ENCODE measurements around the gene USP3. TPM values are rescaled to one million over a fixed set of nuclear protein-coding genes. Genes with fewer than 3 reads are reported as not detected.

The USP3 gene
- total and polyA plus RNA-seq, 2 of the 13 experiments (the other 11 are each of a cell fraction or from before 2014, with no cell fraction given) = 14.3 to 61.2 TPM

DNA sequence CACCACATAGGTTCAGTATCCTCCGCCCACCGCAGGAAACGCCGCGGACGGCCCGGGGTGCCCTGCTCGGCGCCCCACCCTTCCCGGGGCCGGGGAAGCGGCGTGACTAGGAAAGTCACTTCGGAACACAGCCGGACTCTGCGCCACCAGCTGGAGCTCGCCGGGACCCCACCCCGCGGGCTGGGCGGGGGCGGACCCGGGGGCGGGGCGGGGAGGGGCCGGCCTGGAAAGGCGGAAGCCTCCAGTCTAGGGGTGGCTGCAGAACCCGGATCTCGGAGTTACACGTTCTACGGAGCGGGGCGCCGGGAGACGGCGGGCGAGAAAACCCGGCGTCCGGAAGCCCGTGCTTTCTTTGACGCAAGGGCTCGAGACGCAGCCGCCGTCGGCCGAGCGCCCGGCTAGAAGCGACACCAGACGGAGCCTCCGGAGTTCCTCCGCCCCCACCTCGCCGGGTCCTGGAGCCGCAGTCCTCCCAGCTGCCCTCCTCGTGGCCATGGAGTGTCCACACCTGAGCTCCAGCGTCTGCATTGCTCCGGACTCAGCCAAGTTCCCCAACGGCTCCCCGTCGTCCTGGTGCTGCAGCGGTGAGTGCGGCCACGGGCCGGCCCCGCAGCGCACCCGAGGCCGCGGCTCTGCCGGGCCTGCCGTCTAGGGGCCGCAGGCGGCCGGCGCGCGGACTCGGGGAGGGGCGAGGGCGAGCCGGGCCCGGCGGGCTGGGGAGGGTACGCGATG lies at the start of gene USP3 (continued):
- TF ChIP-seq SAP130 (CRISPR knock-in tag; IDR thresholded peaks at IDR 0.05; ENCODE audit: low read depth) = peak; percentile 77
- TF ChIP-seq, protein P1, sequence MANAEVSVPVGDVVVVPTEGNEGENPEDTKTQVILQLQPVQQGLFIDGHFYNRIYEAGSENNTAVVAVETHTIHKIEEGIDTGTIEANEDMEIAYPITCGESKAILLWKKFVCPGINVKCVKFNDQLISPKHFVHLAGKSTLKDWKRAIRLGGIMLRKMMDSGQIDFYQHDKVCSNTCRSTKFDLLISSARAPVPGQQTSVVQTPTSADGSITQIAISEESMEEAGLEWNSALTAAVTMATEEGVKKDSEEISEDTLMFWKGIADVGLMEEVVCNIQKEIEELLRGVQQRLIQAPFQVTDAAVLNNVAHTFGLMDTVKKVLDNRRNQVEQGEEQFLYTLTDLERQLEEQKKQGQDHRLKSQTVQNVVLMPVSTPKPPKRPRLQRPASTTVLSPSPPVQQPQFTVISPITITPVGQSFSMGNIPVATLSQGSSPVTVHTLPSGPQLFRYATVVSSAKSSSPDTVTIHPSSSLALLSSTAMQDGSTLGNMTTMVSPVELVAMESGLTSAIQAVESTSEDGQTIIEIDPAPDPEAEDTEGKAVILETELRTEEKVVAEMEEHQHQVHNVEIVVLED (CRISPR knock-in tag; IDR thresholded peaks at IDR 0.05; ENCODE audit: borderline replicate concordance) = peak; percentile 62
- TF ChIP-seq PHF21A (CRISPR knock-in tag; IDR thresholded peaks at IDR 0.05) = peak; percentile 57; the same call in 1 of the 2 replicates
- TF ChIP-seq TAF15 (IDR thresholded peaks at IDR 0.05; ENCODE audit: low read depth, low read length, poor library complexity, severe bottlenecking) = no peak
- TF ChIP-seq, protein P2, sequence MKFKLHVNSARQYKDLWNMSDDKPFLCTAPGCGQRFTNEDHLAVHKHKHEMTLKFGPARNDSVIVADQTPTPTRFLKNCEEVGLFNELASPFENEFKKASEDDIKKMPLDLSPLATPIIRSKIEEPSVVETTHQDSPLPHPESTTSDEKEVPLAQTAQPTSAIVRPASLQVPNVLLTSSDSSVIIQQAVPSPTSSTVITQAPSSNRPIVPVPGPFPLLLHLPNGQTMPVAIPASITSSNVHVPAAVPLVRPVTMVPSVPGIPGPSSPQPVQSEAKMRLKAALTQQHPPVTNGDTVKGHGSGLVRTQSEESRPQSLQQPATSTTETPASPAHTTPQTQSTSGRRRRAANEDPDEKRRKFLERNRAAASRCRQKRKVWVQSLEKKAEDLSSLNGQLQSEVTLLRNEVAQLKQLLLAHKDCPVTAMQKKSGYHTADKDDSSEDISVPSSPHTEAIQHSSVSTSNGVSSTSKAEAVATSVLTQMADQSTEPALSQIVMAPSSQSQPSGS (CRISPR knock-in tag; IDR thresholded peaks at IDR 0.05) = peak; percentile 63
- TF ChIP-seq CC2D1A (CRISPR knock-in tag; IDR thresholded peaks at IDR 0.05) = no peak
- no peak; the same call in 1 of the 2 replicates for TF ChIP-seq ZNF543 (CRISPR knock-in tag; IDR thresholded peaks at IDR 0.05)
- TF ChIP-seq, protein P3, sequence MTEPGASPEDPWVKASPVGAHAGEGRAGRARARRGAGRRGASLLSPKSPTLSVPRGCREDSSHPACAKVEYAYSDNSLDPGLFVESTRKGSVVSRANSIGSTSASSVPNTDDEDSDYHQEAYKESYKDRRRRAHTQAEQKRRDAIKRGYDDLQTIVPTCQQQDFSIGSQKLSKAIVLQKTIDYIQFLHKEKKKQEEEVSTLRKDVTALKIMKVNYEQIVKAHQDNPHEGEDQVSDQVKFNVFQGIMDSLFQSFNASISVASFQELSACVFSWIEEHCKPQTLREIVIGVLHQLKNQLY (CRISPR knock-in tag; IDR thresholded peaks at IDR 0.05) = no peak
- TF ChIP-seq FOXK1 (CRISPR knock-in tag; IDR thresholded peaks at IDR 0.05; ENCODE audit: borderline replicate concordance, low read depth) = peak; percentile 68; the same call in 1 of the 2 replicates
- TF ChIP-seq, protein P4, sequence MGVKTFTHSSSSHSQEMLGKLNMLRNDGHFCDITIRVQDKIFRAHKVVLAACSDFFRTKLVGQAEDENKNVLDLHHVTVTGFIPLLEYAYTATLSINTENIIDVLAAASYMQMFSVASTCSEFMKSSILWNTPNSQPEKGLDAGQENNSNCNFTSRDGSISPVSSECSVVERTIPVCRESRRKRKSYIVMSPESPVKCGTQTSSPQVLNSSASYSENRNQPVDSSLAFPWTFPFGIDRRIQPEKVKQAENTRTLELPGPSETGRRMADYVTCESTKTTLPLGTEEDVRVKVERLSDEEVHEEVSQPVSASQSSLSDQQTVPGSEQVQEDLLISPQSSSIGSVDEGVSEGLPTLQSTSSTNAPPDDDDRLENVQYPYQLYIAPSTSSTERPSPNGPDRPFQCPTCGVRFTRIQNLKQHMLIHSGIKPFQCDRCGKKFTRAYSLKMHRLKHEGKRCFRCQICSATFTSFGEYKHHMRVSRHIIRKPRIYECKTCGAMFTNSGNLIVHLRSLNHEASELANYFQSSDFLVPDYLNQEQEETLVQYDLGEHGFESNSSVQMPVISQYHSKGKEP (CRISPR knock-in tag; IDR thresholded peaks at IDR 0.05) = no peak
- TF ChIP-seq WIZ (CRISPR knock-in tag; IDR thresholded peaks at IDR 0.05) = 0 out of 2 replicates have a peak, but pooled peaks have one; percentile 43
- no peak for TF ChIP-seq PRMT3 (CRISPR knock-in tag; IDR thresholded peaks at IDR 0.05; ENCODE audit: borderline replicate concordance, low read depth)
- no peak for TF ChIP-seq MYNN (CRISPR knock-in tag; IDR thresholded peaks at IDR 0.05; ENCODE audit: low read depth)
- peak; percentile 78 for TF ChIP-seq TAF1 (CRISPR knock-in tag; IDR thresholded peaks at IDR 0.05)
- no peak for TF ChIP-seq ZNF879 (CRISPR knock-in tag; IDR thresholded peaks at IDR 0.05)
- peak; percentile 49; the same call in 1 of the 2 replicates for TF ChIP-seq FOXC1 (CRISPR knock-in tag; IDR thresholded peaks at IDR 0.05; ENCODE audit: borderline replicate concordance)
- TF ChIP-seq, protein P5, sequence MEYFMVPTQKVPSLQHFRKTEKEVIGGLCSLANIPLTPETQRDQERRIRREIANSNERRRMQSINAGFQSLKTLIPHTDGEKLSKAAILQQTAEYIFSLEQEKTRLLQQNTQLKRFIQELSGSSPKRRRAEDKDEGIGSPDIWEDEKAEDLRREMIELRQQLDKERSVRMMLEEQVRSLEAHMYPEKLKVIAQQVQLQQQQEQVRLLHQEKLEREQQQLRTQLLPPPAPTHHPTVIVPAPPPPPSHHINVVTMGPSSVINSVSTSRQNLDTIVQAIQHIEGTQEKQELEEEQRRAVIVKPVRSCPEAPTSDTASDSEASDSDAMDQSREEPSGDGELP (IDR thresholded peaks at IDR 0.05; ENCODE audit: borderline replicate concordance, low read depth) = peak; percentile 90
- no peak; the same call in 1 of the 2 replicates for TF ChIP-seq FIP1L1 (IDR thresholded peaks at IDR 0.05; ENCODE audit: borderline replicate concordance, insufficient read depth, low read depth, low read length)
- no peak for TF ChIP-seq ZNF780A (CRISPR knock-in tag; IDR thresholded peaks at IDR 0.05)
- TF ChIP-seq SRSF9 (IDR thresholded peaks at IDR 0.05; ENCODE audit: borderline replicate concordance, insufficient read depth, low read depth, low read length, poor library complexity, severe bottlenecking) = no peak
- peak; percentile 89 for TF ChIP-seq POLR2G (IDR thresholded peaks at IDR 0.05; ENCODE audit: low read depth, low read length)

All from HepG2 (cell line).